CD4-positive, alpha-beta T cell treated with Interleukin-1 beta for 1 hour (primary cell): ENCODE measurements around the gene OR2A5.
"Not testable (repeated sequence)": the region's sequence is repeated elsewhere in the genome, so short reads cannot be mapped to it uniquely, and the experiment has no call there.

Source experiments
- DNase-seq, 2 donors: peaks; one replicate each; pipeline ENCODE4 v3.0.0-alpha.2; 2020 to 2022

Gene OR2A5

GRCh38 chr7:144036302-144036885 is 12.4 kb upstream of the OR2A5 start:
- DNase-seq: no peak

- DNase-seq: no peak
Observed at GRCh38 chr7:144037414-144038035, 11.2 kb upstream of the OR2A5 start.

GRCh38 chr7:144038887-144039286 is 9.9 kb upstream of the OR2A5 start:
- no peak for DNase-seq

GRCh38 chr7:144049491-144049890 is 743 bp downstream of the OR2A5 start:
- DNase-seq: no peak

GRCh38 chr7:144050093-144050492 is 1.3 kb downstream of the OR2A5 start:
- no peak for DNase-seq

GRCh38 chr7:144050884-144051283 is 2.1 kb downstream of the OR2A5 start:
- not testable (repeated sequence) for DNase-seq

- DNase-seq: no peak
Observed at GRCh38 chr7:144057954-144058353, 9.2 kb downstream of the OR2A5 start.

- DNase-seq: peak in 1 of 2 donors; percentile 5
Observed at GRCh38 chr7:144063710-144064109, 15.0 kb downstream of the OR2A5 start.

- no peak for DNase-seq
Observed at GRCh38 chr7:144069511-144069910, 20.8 kb downstream of the OR2A5 start, which contains the start of gene OR2A25. OR2A25 (plus strand) TSS chr7:144069811; CDS start chr7:144074220, 4,409 bp downstream.

GRCh38 chr7:144069953-144070352 is 21.2 kb downstream of the OR2A5 start:
- DNase-seq: no peak

GRCh38 chr7:144074374-144074773 is 25.6 kb downstream of the OR2A5 start:
- DNase-seq: no peak

- no peak for DNase-seq
Observed at GRCh38 chr7:144085978-144086377, 37.2 kb downstream of the OR2A5 start, which contains the start of gene OR2A12. OR2A12 (plus strand) TSS chr7:144086278; CDS start chr7:144095108, 8,830 bp downstream.

GRCh38 chr7:144086730-144087129 is 38.0 kb downstream of the OR2A5 start:
- no peak for DNase-seq

GRCh38 chr7:144087230-144087629 is 38.5 kb downstream of the OR2A5 start:
- DNase-seq: no peak

GRCh38 chr7:144090667-144091066 is 41.9 kb downstream of the OR2A5 start:
- DNase-seq: no peak

GRCh38 chr7:144098776-144099175 is 50.0 kb downstream of the OR2A5 start:
- DNase-seq: no peak

- no peak for DNase-seq
Observed at GRCh38 chr7:144100607-144101006, 51.9 kb downstream of the OR2A5 start.

- no peak for DNase-seq
Observed at GRCh38 chr7:144102041-144102440, 53.3 kb downstream of the OR2A5 start.

- no peak for DNase-seq
Observed at GRCh38 chr7:144105211-144105610, 56.5 kb downstream of the OR2A5 start.
